Tibial nerve (tissue), 4 donors: ENCODE measurements around the gene TRUB1. TPM values are rescaled to one million over a fixed set of nuclear protein-coding genes. Genes with fewer than 3 reads are reported as not detected.
"Not testable (repeated sequence)": the region's sequence is repeated elsewhere in the genome, so short reads cannot be mapped to it uniquely, and the experiment has no call there.

Experiments
- DNase-seq, 2 donors: peaks; one replicate each; pipeline ENCODE4 v3.0.0-alpha.2; 2019; ENCODE audit warnings: low spot score in 2 of 2
- H3K27ac ChIP-seq, 4 donors: fragments of 200-600 bp; sonication (generic) in 3 of 4; one replicate each; pipeline ENCODE4 v1.5.1; 2017 to 2019; ENCODE audit warnings: mild to moderate bottlenecking in 1 of 4
- H3K27me3 ChIP-seq, 2 donors: fragments of 200-600 bp; sonication (generic) in 1 of 2; one replicate each; pipeline versions ENCODE4 v1.5.1 to v1.6.0; 2017 to 2019
- H3K36me3 ChIP-seq, 3 donors: fragments of 200-600 bp; sonication (generic); one replicate each; pipeline ENCODE4 v1.5.1; 2018 to 2019
- H3K4me1 ChIP-seq, 4 donors: fragments of 200-600 bp; sonication (generic) in 3 of 4; one replicate each; pipeline ENCODE4 v1.5.1; 2017 to 2019
- H3K4me3 ChIP-seq, 4 donors: fragments of 200-600 bp; sonication (generic) in 3 of 4; one replicate each; pipeline ENCODE4 v1.5.1; 2017 to 2019; ENCODE audit warnings: mild to moderate bottlenecking in 1 of 4, moderate library complexity in 1 of 4
- H3K9me3 ChIP-seq, 4 donors: fragments of 200-600 bp; sonication (generic) in 3 of 4; one replicate each; pipeline ENCODE4 v1.5.1; 2017 to 2019
- EP300 ChIP-seq, 2 donors: sonication (generic); formaldehyde crosslinking; IDR thresholded peaks; one replicate each; pipeline ENCODE4 v1.6.1; 2017; ENCODE audit warnings: antibody characterized with exemption in 2 of 2, mild to moderate bottlenecking in 1 of 2
- POLR2A ChIP-seq, 2 donors: fragments of 450-650 bp; IDR thresholded peaks; one replicate each; pipeline ENCODE4 v1.6.1; 2017; ENCODE audit warnings: antibody characterized with exemption in 2 of 2, mild to moderate bottlenecking in 2 of 2, moderate library complexity in 2 of 2
- WGBS, 2 donors: methylation state at CpG; one replicate each; pipeline ENCODE4 v1.1.5; 2018; 5-methylcytosine and 5-hydroxymethylcytosine counted together
- total RNA-seq, 4 donors: library from RNA; depleted of rRNA; stranded (reverse); fragments of >200 nt; gene quantifications; one replicate each; pipeline ENCODE4 v1.1.0, GENCODE V29; 2016
- TF ChIP-seq, protein P1 (sequence below), 5 experiments: fragments of 200-600 bp in 3 of 5; fragments of 450-650 bp in 2 of 5; sonication (generic) in 3 of 5; IDR thresholded peaks; one replicate each; pipeline ENCODE4 v1.5.1; 2016 to 2019; ENCODE audit warnings: antibody characterized with exemption in 5 of 5, mild to moderate bottlenecking in 3 of 5, moderate library complexity in 2 of 5

The TRUB1 gene
- total RNA-seq: 10 to 100 TPM; 13.8 to 40.4 (median 28.6) TPM

DNA sequence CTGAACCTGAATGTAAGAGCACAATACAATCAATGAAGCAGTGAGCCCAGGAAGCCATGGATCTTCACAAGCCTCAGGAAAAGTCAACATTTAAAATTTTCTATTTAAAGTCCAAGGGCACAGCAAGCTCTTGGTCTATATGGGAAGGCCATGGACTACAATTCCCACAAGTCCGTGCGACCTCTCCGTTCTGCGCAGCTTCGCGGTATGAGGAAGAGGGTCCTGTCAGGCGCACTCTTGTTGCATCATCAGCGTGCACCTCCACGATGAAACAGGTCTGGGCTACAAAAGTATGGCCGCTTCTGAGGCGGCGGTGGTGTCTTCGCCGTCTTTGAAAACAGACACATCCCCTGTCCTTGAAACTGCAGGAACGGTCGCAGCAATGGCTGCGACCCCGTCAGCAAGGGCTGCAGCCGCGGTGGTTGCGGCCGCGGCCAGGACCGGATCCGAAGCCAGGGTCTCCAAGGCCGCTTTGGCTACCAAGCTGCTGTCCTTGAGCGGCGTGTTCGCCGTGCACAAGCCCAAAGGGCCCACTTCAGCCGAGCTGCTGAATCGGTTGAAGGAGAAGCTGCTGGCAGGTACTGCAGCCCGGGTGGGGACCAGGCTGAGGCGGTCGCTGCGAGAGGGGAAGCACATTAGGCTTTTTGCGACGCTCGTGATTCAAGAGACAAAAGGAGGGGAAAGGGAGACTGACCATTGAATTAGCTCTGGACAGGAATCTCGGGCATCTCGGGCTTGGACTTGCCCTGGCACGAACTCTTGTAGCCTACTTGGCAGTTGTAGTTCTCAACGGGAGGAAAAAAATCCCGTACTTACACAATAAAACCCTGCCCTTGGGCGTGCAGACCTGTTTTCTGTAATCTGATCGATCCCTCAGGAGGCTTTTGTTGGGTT is at the start of gene TRUB1:
Gene TRUB1 (plus strand): TSS at position 234 of the 894 bp plus-strand sequence. CDS start 59 bp downstream, at position 293.
- Histone ChIP-seq H3K9me3 (no peaks in the 10 kb centered on the region), H3K4me1 (peaks cover 0 to 27% (median 13%) of the 10 kb centered on the region in 4 donors), H3K36me3 (peaks cover 0 to 14% (median 6%) of the 10 kb centered on the region in 3 donors), H3K27me3 (no peaks in the 10 kb centered on the region), H3K27ac (peak within 1 kb of the TSS; percentile 28 to 90 (median 85)), H3K4me3 (peak within 1 kb of the TSS; percentile 59 to 99 (median 94))
- TF ChIP-seq POLR2A (IDR thresholded peaks at IDR 0.05) (peak; percentile 10 to 53), EP300 (IDR thresholded peaks at IDR 0.05) (peak; percentile 47 to 90)
- TF ChIP-seq, protein P1, sequence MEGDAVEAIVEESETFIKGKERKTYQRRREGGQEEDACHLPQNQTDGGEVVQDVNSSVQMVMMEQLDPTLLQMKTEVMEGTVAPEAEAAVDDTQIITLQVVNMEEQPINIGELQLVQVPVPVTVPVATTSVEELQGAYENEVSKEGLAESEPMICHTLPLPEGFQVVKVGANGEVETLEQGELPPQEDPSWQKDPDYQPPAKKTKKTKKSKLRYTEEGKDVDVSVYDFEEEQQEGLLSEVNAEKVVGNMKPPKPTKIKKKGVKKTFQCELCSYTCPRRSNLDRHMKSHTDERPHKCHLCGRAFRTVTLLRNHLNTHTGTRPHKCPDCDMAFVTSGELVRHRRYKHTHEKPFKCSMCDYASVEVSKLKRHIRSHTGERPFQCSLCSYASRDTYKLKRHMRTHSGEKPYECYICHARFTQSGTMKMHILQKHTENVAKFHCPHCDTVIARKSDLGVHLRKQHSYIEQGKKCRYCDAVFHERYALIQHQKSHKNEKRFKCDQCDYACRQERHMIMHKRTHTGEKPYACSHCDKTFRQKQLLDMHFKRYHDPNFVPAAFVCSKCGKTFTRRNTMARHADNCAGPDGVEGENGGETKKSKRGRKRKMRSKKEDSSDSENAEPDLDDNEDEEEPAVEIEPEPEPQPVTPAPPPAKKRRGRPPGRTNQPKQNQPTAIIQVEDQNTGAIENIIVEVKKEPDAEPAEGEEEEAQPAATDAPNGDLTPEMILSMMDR (IDR thresholded peaks at IDR 0.05): no peak
- WGBS, 2 donors: 0 to 1% methylated on average over 36 to 46 of the region's 46 CpGs
- peak; percentile 86 to 94 for DNase-seq

DNA sequence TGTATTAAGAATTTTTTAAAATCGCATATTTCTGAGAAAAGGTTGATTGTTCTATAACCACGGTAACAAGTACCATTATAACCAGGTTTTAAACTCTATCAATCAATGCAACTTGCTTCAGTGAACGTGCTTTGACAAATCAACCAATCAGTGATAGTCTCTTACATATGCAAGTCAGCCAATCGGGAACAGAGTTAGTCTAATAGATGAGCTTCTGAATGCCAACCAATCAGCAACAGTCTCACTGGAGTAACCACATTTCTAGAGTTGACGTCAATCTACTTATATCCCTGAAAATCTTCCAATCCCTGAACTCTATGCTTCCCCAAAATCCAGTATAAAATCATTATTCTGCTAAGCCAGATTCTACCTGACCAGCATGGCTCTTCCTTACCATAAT is 44.7 kb upstream of the TRUB1 start:
- WGBS, 2 donors: 80 to 86% methylated on average over 5 of the region's 5 CpGs
- no peaks in the 10 kb centered on the region for H3K4me1 ChIP-seq
- no peak overlapping the region for H3K4me3 ChIP-seq
- no peaks in the 10 kb centered on the region for H3K27me3 ChIP-seq
- TF ChIP-seq, protein P1 (IDR thresholded peaks at IDR 0.05): no peak
- TF ChIP-seq EP300 (IDR thresholded peaks at IDR 0.05): no peak
- no peak for TF ChIP-seq POLR2A (IDR thresholded peaks at IDR 0.05)
- H3K36me3 ChIP-seq: no peaks in the 10 kb centered on the region
- no peaks in the 10 kb centered on the region for H3K9me3 ChIP-seq
- no peak overlapping the region for H3K27ac ChIP-seq
- no peak for DNase-seq

DNA sequence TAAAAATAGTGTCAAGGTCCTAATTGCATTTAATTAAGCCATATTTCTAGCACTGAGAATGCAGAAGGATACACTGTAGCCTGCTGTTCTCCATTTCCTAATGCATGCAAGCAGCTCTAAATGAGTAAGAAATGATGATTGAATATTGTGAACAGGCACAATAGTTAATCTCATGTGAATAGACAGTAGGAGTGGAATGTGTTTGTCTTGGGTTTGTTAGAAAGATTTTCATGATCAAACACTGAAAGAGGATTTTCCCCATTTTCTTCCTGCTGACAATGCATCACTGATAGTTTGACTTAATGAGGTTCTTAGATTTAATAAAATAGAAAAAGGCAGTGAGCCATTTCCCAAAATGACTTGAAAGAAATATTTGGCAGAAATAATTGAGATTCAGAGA is 43.1 kb upstream of the TRUB1 start:
- Histone ChIP-seq H3K9me3 (no peaks in the 10 kb centered on the region), H3K4me1 (no peaks in the 10 kb centered on the region), H3K36me3 (no peaks in the 10 kb centered on the region), H3K27ac (no peak overlapping the region), H3K27me3 (no peaks in the 10 kb centered on the region), H3K4me3 (no peak overlapping the region)
- TF ChIP-seq EP300 (IDR thresholded peaks at IDR 0.05): no peak
- TF ChIP-seq POLR2A (IDR thresholded peaks at IDR 0.05): no peak
- TF ChIP-seq, protein P1 (IDR thresholded peaks at IDR 0.05): no peak
- no peak for DNase-seq

DNA sequence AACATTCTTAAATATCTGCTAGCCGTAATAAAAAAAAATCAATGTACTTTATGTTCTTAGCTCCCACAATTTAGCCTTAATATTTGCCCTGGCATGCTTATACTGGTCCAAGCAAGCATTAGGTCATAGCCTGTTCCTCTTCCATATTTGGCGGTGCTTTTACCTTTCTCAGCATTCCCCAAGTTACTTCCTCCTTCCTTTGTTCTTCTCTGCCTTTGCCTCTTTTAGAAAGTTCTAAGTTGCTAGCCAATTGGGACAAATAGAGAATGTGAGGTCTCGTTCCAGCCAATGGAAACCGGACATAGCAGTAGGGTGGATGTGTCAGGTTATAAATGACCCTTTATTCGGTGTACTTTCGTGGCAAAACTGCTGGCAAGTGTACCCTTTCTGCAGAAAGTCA is 41.0 kb upstream of the TRUB1 start:
- not testable (repeated sequence) for H3K9me3 ChIP-seq, H3K4me3 ChIP-seq, H3K27ac ChIP-seq, H3K27me3 ChIP-seq, H3K36me3 ChIP-seq, H3K4me1 ChIP-seq, DNase-seq
- 82 to 88% methylated on average over 6 of the region's 6 CpGs for WGBS, 2 donors

DNA sequence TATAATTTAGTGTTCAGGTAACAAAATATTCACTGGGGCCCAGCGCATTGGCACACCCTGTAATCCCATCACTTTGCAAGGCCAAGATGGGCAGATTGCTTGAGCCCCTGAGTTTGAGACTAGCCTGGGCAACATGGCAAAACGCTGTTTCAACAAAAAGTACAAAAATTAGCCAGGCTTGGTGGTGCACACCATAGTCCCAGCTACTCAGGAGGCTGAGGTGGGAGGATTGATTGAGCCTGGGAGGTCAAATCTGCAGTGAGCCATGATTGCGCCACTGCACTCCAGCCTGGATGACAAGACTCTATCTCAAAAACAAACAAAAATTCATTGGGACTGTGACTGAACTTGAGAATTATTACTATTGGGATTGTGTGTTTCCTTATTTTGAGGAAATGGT is 40.4 kb upstream of the TRUB1 start:
- TF ChIP-seq, protein P1 (IDR thresholded peaks at IDR 0.05): no peak
- TF ChIP-seq EP300 (IDR thresholded peaks at IDR 0.05) (no peak), POLR2A (IDR thresholded peaks at IDR 0.05) (no peak)
- WGBS, 2 donors: 87 to 92% methylated on average over 3 of the region's 3 CpGs

More for the DNA sequence above, 40.4 kb upstream of the TRUB1 start:
- Histone ChIP-seq H3K9me3 (no peaks in the 10 kb centered on the region), H3K27me3 (no peaks in the 10 kb centered on the region), H3K4me3 (no peak overlapping the region), H3K36me3 (no peaks in the 10 kb centered on the region), H3K4me1 (no peaks in the 10 kb centered on the region), H3K27ac (no peak overlapping the region)
- DNase-seq: no peak
